Measurements from ENCODE around the gene SPINK8.

GRCh38 chr3:48356419-48356818, 23.0 kb upstream of the SPINK8 start:
- TF ChIP-seq CTCF (IDR thresholded peaks at IDR 0.05) (no peak), POLR2A (IDR thresholded peaks at IDR 0.05) (no peak), EP300 (IDR thresholded peaks at IDR 0.05) (no peak)

Measured in ovary (tissue), 3 donors.